ENCODE results near the gene TSPAN31.
"Not testable (repeated sequence)": the region's sequence is repeated elsewhere in the genome, so short reads cannot be mapped to it uniquely, and the experiment has no call there.

The TSPAN31 gene

GRCh38 chr12:57765698-57766463 is 21.0 kb downstream of the TSPAN31 start:
- DNase-seq (ENCODE audit: low read depth in 2 of 3, low spot score in 1 of 3): no peak

DNA sequence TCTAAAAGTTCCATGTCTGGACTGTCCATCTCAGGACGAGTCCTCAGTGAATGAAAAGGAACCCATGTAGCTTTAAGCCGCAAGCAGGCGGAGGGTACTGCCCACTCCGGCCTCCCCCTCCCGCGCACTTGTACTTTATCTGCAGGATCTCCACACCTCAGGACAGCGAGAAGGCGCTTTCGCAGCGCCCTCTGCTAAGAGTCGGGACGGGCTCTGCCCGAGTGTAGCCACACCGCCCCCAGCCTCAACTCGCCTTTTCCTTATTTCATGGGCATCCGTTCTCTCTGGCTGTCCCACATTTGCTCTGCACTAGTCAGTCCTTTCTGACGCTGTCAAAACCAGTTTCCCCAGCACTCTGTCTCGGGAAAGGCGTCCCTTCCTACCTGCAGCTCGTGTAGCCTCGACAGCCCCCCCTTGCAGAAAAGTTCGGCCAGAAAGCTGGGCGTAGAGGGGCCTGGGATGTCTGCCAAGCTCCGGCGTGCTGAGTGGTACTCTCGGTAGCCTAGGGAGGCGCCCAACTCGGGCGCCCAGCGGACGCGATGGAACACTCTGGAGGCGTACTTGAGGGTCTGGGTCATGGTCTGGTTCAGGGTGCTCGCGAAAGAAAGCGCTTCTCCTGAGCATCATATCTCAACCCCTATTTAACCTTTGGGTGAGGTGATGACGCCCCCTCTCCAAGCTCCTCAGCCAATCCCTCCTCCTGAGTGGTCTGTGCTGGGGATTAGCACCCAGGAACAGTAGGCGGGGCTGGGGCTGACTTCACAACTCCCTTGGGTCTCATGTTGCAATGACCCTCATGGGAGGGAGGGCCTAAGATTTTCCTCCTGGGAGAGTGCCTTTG is 21.8 kb downstream of the TSPAN31 start, which contains the start of gene CYP27B1:
CYP27B1 (minus strand) TSS at position 615 of the 841 bp plus-strand sequence; CDS start at position 578, 37 bp downstream.
- no peak for DNase-seq (ENCODE audit: low read depth in 2 of 3, low spot score in 1 of 3)

GRCh38 chr12:57767305-57767698 is 22.5 kb downstream of the TSPAN31 start:
- no peak for DNase-seq (ENCODE audit: low read depth in 2 of 3, low spot score in 1 of 3)

DNA sequence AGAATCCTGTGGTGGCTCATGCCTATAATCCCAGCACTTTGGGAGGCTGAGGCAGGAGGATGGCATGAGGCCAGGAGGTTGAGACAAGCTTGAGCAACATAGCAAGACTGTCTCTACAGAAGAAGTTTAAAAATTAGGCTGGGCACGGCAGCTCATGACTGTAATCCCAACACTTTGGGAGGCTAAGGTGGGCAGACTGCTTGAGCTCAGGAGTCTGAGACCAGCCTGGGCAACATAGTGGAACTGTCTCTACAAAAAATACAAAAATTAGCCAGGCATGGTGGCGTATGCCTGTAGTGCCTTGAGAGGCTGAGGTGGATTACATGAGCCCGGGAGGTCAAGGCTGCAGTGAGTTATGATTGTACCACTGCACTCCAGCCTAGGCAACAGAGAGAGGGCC is 23.0 kb downstream of the TSPAN31 start:
- no peak for DNase-seq (ENCODE audit: low read depth in 2 of 3, low spot score in 1 of 3)

DNA sequence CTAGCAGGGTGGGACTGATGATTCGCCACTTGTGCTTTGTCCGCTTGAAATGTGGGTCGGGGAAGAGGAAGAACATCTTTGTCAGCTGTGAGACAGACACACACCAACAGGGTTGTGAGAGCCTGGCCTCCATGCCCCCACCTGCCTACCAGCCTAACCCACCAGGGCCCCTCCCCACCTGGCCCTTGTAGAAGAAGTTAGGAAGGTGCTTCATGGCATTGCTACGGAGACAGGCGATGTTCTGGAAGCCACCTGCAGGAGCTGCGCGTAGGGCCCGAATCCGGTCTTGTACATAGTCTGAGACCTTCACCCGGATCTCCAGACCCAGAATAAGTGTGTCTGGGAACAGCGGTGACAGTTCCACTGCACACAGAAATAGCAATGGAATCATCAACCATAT is 24.8 kb downstream of the TSPAN31 start:
- DNase-seq (ENCODE audit: low read depth in 2 of 3, low spot score in 1 of 3): no peak

DNA sequence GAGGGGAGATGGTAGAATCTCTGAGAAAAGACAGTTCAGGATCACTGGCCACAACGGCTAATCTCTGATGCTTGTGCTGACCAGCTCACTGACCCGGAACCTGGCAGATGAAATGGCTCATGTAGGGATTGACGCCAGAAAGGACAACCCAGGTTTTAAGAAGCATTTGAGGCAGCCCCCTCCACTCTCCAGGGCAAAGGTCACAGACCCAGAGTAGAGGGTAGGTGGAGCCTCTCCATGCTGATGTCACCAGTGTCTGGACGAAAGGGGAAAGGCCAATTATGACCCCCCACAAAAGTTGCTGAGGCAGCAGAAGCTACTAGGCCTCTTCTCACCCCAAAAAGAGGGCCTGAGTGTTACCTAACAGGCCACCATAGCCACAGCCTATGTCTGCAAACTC is 25.9 kb downstream of the TSPAN31 start:
- DNase-seq (ENCODE audit: low read depth in 2 of 3, low spot score in 1 of 3): no peak

DNA sequence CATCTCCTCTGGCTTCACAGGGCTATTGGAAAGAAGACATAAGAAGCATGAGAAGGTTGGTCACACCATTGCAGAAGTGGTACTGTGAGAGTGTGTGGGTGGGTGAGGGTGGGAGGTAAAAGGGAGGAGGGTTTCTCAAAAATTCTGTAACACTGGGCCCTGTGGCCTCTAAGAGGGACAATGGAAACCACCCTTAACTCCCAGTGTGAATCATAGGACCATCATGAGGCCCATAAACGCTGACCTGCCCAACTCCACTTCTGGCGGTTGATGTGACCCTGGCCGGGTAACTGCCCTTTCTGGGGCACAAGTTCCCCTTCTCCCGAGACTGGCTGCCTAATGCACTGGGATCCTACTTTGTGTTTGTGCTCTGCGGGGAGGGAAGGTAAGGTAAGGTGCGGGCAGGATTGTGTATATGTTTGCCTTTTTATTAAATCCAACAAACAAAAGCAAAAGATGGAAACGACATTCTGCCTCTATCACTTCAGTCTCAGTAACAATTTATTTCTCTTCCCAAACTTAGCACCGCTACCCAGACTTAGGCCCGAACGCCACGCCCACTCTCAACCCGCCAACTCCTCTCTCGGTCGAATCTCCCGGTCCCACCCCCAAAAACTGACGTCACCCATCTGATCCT is 26.5 kb downstream of the TSPAN31 start:
- DNase-seq (ENCODE audit: low read depth in 2 of 3, low spot score in 1 of 3): peak; percentile 86 to 91 (median 88)

DNA sequence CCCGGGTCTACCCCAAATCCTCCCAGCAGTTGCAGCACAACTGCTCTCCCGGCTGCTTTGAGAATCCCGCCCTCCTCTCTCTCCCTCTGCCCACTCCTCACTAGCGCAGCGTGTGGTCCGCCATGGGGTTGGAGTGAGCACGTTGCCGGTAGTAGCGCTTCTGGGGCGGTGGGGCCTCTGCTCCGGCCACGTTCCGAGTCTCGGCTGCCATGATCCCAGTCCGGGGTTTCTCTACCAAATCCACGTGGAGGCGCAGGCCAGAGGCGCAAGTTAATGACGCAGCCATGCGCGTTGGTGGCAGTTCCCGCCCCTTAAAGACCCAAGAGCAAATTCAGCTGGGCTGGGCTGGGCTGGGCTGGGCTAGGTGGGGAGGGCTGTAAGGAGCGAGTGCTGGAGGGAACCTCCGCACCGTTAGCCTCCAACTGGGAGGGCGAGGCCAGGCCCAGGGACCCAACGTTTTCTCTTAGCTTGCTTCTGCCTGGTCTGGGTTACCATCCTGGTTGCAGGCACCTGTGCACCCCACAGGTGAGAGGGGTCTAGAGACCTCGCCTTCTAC is 27.1 kb downstream of the TSPAN31 start, which contains the start of gene METTL1:
METTL1 (minus strand) TSS at position 233 of the 556 bp plus-strand sequence; CDS start at position 211, 22 bp downstream.
- peak; percentile 91 to 92 (median 91) for DNase-seq (ENCODE audit: low read depth in 2 of 3, low spot score in 1 of 3)

DNA sequence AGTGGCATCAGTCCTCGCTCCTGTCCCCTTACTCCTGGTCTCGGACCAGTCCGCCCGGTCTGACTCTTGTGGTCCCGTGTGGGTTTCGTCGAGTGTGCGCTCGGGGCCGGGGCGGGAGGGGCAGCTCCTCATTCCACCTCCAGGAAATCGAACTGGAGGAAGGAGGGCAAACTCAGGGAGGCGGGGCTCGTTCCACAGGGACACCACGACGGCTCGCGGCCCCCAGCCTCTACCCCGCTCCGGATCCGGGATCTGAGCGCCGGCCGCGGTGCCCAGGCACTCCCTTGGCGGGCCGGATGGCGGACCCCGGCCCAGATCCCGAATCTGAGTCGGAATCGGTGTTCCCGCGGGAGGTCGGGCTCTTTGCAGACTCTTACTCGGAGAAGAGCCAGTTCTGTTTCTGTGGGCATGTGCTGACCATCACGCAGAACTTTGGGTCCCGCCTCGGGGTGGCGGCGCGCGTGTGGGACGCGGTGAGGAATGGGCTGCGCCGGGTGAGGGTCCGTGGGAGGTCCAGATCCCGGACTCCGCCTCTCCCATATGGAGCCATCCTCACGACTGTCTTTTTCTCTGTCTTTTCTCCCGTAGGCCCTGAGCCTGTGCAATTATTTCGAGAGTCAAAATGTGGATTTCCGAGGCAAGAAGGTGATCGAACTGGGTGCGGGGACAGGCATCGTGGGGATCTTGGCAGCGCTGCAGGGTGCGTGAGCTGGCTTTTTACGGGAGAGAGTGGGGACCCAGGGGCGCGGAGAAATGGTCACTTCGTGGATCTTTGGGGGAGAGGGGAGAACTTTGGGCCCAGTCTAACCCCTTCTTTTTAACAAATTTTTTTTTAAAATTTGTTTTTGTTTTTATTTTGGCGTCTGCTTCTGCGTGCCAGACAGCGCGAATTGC is 27.8 kb downstream of the TSPAN31 start, which contains the start of gene EEF1AKMT3:
EEF1AKMT3 (plus strand) TSS at position 186 of the 894 bp plus-strand sequence; CDS start at position 297, 111 bp downstream.
- peak in 1 of 3 donors; percentile 54 for DNase-seq (ENCODE audit: low read depth in 2 of 3, low spot score in 1 of 3)

GRCh38 chr12:57774634-57775033 is 29.8 kb downstream of the TSPAN31 start:
- not testable (repeated sequence) for DNase-seq (ENCODE audit: low read depth in 2 of 3, low spot score in 1 of 3)

DNA sequence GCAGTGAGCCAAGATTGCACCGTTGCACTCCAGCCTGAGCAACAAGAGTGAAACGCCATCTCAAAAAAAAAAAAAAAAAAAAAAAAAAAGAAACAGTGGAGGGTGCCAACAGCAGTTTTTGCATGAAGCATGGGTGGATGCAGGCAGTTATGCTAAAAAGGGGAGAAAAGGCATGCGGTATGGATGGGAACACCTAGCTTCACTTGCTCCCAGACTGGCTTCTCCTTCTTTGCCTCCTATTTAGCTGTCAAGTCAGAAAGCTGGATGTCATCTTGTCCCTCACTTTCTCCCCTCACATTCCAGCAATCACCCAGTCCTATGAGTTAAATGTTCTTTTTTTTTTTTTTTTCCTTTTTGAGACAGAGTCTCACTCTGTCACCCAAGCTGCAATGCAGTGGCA is 30.2 kb downstream of the TSPAN31 start:
- DNase-seq (ENCODE audit: low read depth in 2 of 3, low spot score in 1 of 3): no peak

GRCh38 chr12:57775563-57776246 is 30.9 kb downstream of the TSPAN31 start:
- DNase-seq (ENCODE audit: low read depth in 2 of 3, low spot score in 1 of 3): no peak

GRCh38 chr12:57776247-57776587 is 31.4 kb downstream of the TSPAN31 start:
- no peak for DNase-seq (ENCODE audit: low read depth in 2 of 3, low spot score in 1 of 3)

GRCh38 chr12:57777367-57777766 is 32.5 kb downstream of the TSPAN31 start:
- DNase-seq (ENCODE audit: low read depth in 2 of 3, low spot score in 1 of 3): no peak

GRCh38 chr12:57777911-57778310 is 33.1 kb downstream of the TSPAN31 start:
- no peak for DNase-seq (ENCODE audit: low read depth in 2 of 3, low spot score in 1 of 3)

DNA sequence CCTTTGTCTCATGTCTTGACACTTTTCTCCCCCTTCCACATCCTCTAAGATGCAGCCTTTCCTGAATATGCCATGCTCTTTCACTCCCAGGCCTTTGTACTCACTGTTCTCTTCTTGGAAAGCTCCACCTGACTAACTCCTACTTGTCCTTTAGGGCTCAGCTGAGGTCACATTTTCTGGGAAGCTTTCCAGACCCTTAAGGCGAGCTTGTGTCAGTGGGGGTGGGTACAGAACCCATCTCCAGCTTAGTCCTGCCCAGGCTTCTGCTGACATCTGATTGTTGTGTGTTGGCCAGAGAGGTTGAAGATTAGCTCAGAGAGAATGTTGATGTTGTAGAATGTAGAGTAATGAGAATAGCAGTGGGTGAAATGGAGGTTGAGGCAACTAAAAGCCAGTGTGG is 34.9 kb downstream of the TSPAN31 start:
- no peak for DNase-seq (ENCODE audit: low read depth in 2 of 3, low spot score in 1 of 3)

GRCh38 chr12:57780284-57780897 is 35.6 kb downstream of the TSPAN31 start:
- no peak for DNase-seq (ENCODE audit: low read depth in 2 of 3, low spot score in 1 of 3)

DNA sequence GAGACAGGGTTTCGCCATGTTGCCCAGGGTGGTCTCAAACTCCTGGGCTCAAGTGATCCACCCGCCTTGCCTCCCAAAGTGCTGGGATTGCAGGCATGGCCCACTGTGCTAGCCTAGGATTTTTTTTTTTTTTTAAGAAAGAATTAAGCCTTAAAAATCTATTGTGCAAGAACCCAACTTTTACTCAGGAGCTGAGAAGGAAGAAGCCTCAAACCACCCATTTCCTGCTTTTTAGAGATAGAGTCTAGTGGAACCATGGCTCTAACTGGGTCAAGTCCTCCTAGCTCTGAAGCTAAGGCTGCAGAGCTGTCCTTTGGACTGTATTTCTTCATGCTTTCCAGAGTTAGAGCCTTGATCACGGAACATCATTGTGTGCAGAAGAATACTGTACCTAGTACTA is 36.4 kb downstream of the TSPAN31 start:
- no peak for DNase-seq (ENCODE audit: low read depth in 2 of 3, low spot score in 1 of 3)

- DNase-seq (ENCODE audit: low read depth in 2 of 3, low spot score in 1 of 3): no peak
These were observed 37.0 kb downstream of the TSPAN31 start for GRCh38 chr12:57781801-57782200.
